H1 (cell line): ENCODE results near the gene TBC1D24. TPM values are rescaled to one million over a fixed set of nuclear protein-coding genes. Genes with fewer than 3 reads are reported as not detected.

Source experiments
- BACH1 ChIP-seq: IDR thresholded peaks from 2 replicates; pipeline ENCODE4 v1.6.1; 2012; ENCODE audit warnings: low read length, improper control_type of control experiment
- BRCA1 ChIP-seq: IDR thresholded peaks from 2 replicates; pipeline ENCODE4 v1.6.1; 2012; ENCODE audit warnings: low read depth, low read length, improper control_type of control experiment
- EP300 ChIP-seq, 2 experiments: IDR thresholded peaks; 1 replicate in 1 of 2; 2 replicates in 1 of 2; pipeline ENCODE4 v1.6.1; 2011 to 2012; ENCODE audit warnings: low read depth in 2 of 2, low read length in 2 of 2, mild to moderate bottlenecking in 2 of 2, borderline replicate concordance in 1 of 2, inconsistent platforms in 1 of 2, moderate library complexity in 1 of 2
- EZH2 ChIP-seq: fragments of 200-600 bp; sonication (generic); IDR thresholded peaks from 2 replicates; pipeline ENCODE4 v1.7.1; 2012; ENCODE audit warnings: low read depth, mild to moderate bottlenecking, moderate library complexity, low read length, inconsistent platforms; ENCODE audit not compliant: severe bottlenecking
- RFX5 ChIP-seq: IDR thresholded peaks from 2 replicates; pipeline ENCODE4 v1.6.1; 2011; ENCODE audit warnings: low read depth, low read length, improper control_type of control experiment, borderline replicate concordance
- SIRT6 ChIP-seq: IDR thresholded peaks from one replicate; pipeline ENCODE4 v1.7.1; 2012; ENCODE audit warnings: low read length, inconsistent platforms
- SP1 ChIP-seq: IDR thresholded peaks from 2 replicates; pipeline ENCODE4 v1.6.1; 2011; ENCODE audit warnings: low read depth, low read length
- SRF ChIP-seq: IDR thresholded peaks from 2 replicates; pipeline ENCODE4 v1.6.1; 2011; ENCODE audit warnings: mild to moderate bottlenecking, low read depth, low read length, moderate library complexity
- TAF1 ChIP-seq: IDR thresholded peaks from 2 replicates; pipeline ENCODE4 v1.6.1; 2011; ENCODE audit warnings: mild to moderate bottlenecking, low read depth, low read length
- polyA plus RNA-seq, 7 experiments: library from polyadenylated mRNA; depleted of rRNA in 3 of 7; stranded (reverse) in 5 of 7; unstranded in 2 of 7; fragments of >200 nt in 5 of 7; fragments of 200-250 nt in 2 of 7; gene quantifications; 1 replicate in 5 of 7; 2 replicates in 1 of 7; 4 replicates in 1 of 7; pipeline versions ENCODE4 v1.2.1 to v1.2.3, GENCODE V29; 2011 to 2013; ENCODE audit warnings: missing spikeins in 2 of 7, mixed read lengths in 2 of 7
- total RNA-seq: library from RNA; stranded (reverse); fragmentation: NEBNext Ultra II Directional; extraction: Animal tissue kit (Norgen Biotek cat#: 25700); gene quantifications from 2 replicates; pipeline ENCODE4 v1.2.1, GENCODE V29; 2021
- TF ChIP-seq, protein P1 (sequence below): fragments of 300-600 bp; sonication (generic); IDR thresholded peaks from 2 replicates; pipeline ENCODE4 v1.7.1; 2012; ENCODE audit warnings: low read length, moderate library complexity, mild to moderate bottlenecking, inconsistent platforms; ENCODE audit not compliant: insufficient replicate concordance

The TBC1D24 gene
- total and polyA plus RNA-seq, 2 of the 8 experiments (the other 6 are each of a cell fraction or from before 2014, with no cell fraction given): 8.7 to 21.5 TPM

DNA sequence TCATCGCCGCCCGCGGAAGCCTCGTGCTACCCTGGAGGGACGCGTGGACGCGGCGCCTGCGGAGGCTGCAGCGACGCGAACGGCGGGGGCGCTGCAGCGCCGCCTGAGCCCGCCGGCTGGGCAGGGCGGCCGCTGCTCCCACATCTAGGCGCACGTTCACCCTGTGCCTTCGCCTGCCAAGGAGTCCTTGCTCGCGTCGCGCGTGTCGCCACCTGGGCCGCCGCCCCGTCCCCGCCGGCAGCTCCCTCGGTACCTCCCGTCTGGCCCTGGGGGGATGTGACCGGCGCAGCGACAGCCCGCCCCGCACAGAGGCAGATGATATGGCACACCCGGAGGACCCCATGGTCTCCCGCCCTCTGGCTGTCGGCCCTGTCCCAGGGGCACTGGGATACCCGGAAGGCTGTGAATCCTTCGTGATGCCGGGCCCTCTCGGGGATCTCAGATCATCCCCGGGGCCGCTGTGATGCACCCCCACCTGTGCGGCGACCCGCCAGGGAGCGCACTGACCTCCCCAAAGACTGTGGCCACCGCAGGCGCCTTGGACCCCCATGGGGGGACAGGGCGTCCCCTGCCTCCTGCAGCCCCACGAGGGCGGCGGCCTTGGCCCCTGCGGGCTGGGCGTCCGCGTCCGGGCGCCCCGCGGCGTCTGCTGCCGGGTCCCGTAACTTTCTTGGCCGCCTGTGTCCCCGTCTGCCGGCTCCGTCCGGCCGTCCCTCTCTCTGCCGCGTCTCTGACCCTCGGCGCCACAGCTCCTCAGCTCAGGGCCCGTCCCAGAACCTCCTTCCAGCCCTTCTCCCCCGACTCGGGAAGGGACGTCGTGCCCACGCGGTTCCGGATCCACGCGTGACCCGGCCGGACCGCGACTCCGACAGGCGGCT, 689 bp upstream of the TBC1D24 start (continued):
- TF ChIP-seq BRCA1 (no peak), BACH1 (peak; percentile 75), SP1 (no peak), EP300 (IDR thresholded peaks at IDR 0.05; ENCODE audit: borderline replicate concordance in 1 of 2, low read depth in 2 of 2, low read length in 2 of 2) (no peak), EZH2 (no peak), RFX5 (no peak), TAF1 (0 out of 2 replicates have a peak, but pooled peaks have one; percentile 35), SRF (no peak), SIRT6 (no peak)
- TF ChIP-seq, protein P1, sequence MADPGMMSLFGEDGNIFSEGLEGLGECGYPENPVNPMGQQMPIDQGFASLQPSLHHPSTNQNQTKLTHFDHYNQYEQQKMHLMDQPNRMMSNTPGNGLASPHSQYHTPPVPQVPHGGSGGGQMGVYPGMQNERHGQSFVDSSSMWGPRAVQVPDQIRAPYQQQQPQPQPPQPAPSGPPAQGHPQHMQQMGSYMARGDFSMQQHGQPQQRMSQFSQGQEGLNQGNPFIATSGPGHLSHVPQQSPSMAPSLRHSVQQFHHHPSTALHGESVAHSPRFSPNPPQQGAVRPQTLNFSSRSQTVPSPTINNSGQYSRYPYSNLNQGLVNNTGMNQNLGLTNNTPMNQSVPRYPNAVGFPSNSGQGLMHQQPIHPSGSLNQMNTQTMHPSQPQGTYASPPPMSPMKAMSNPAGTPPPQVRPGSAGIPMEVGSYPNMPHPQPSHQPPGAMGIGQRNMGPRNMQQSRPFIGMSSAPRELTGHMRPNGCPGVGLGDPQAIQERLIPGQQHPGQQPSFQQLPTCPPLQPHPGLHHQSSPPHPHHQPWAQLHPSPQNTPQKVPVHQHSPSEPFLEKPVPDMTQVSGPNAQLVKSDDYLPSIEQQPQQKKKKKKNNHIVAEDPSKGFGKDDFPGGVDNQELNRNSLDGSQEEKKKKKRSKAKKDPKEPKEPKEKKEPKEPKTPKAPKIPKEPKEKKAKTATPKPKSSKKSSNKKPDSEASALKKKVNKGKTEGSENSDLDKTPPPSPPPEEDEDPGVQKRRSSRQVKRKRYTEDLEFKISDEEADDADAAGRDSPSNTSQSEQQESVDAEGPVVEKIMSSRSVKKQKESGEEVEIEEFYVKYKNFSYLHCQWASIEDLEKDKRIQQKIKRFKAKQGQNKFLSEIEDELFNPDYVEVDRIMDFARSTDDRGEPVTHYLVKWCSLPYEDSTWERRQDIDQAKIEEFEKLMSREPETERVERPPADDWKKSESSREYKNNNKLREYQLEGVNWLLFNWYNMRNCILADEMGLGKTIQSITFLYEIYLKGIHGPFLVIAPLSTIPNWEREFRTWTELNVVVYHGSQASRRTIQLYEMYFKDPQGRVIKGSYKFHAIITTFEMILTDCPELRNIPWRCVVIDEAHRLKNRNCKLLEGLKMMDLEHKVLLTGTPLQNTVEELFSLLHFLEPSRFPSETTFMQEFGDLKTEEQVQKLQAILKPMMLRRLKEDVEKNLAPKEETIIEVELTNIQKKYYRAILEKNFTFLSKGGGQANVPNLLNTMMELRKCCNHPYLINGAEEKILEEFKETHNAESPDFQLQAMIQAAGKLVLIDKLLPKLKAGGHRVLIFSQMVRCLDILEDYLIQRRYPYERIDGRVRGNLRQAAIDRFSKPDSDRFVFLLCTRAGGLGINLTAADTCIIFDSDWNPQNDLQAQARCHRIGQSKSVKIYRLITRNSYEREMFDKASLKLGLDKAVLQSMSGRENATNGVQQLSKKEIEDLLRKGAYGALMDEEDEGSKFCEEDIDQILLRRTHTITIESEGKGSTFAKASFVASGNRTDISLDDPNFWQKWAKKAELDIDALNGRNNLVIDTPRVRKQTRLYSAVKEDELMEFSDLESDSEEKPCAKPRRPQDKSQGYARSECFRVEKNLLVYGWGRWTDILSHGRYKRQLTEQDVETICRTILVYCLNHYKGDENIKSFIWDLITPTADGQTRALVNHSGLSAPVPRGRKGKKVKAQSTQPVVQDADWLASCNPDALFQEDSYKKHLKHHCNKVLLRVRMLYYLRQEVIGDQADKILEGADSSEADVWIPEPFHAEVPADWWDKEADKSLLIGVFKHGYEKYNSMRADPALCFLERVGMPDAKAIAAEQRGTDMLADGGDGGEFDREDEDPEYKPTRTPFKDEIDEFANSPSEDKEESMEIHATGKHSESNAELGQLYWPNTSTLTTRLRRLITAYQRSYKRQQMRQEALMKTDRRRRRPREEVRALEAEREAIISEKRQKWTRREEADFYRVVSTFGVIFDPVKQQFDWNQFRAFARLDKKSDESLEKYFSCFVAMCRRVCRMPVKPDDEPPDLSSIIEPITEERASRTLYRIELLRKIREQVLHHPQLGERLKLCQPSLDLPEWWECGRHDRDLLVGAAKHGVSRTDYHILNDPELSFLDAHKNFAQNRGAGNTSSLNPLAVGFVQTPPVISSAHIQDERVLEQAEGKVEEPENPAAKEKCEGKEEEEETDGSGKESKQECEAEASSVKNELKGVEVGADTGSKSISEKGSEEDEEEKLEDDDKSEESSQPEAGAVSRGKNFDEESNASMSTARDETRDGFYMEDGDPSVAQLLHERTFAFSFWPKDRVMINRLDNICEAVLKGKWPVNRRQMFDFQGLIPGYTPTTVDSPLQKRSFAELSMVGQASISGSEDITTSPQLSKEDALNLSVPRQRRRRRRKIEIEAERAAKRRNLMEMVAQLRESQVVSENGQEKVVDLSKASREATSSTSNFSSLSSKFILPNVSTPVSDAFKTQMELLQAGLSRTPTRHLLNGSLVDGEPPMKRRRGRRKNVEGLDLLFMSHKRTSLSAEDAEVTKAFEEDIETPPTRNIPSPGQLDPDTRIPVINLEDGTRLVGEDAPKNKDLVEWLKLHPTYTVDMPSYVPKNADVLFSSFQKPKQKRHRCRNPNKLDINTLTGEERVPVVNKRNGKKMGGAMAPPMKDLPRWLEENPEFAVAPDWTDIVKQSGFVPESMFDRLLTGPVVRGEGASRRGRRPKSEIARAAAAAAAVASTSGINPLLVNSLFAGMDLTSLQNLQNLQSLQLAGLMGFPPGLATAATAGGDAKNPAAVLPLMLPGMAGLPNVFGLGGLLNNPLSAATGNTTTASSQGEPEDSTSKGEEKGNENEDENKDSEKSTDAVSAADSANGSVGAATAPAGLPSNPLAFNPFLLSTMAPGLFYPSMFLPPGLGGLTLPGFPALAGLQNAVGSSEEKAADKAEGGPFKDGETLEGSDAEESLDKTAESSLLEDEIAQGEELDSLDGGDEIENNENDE: no peak
